GM19395 (cell line): ENCODE results near the gene DYNC1H1.
A peak's percentile ranks its signal among the peaks of the same experiment; 100 is the strongest.
"Not testable (repeated sequence)": the region's sequence is repeated elsewhere in the genome, so short reads cannot be mapped to it uniquely, and the experiment has no call there.

Source experiments
- ATAC-seq: cut with Tn5 transposase; IDR thresholded peaks from one replicate; pipeline ENCODE4 v1.9.1; 2021; ENCODE audit warnings: mild to moderate bottlenecking, moderate library complexity; ENCODE audit not compliant: unreplicated experiment

Gene DYNC1H1

DNA sequence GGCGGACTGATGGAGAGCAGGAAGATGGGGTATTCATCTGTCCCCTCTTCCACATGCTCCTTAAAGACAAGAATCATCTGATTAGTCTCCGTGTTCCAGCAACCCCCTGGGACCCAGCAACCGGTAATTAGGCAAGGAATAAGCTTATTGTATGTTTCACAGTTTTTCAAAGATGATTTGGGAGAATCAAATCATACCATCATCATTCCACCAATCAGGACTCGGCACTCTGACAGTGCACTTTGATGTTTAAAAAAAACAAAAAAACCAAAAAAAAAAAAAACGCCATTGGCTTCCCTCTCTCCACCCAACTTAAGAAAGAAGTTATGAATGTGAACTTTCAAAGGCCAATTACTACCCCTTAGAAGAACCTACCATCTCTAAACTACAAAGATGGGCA is 1.3 kb upstream of the DYNC1H1 start:
- ATAC-seq = no peak

GRCh38 chr14:101963656-101964296 is 597 bp upstream of the DYNC1H1 start:
- no peak for ATAC-seq

DNA sequence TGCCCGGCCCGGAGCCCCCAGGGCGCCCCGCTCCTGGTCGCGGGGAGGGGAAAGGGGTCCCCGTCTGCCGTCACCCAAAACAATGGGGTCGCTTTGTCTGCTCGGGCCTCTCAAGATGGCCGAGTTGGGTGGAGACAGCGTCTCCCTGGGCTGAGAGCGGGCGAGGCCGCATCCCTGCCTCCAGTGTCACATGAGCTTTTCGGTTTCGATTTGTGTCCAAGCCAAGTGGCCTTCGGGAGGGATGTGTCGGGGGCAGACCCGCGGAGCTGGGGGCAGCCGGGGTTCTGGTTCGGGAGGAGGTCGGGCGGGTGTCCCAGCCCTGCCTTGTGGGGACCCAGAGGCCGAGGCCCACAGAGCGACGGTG is 790 bp downstream of the DYNC1H1 start:
- peak; percentile 40 for ATAC-seq

DNA sequence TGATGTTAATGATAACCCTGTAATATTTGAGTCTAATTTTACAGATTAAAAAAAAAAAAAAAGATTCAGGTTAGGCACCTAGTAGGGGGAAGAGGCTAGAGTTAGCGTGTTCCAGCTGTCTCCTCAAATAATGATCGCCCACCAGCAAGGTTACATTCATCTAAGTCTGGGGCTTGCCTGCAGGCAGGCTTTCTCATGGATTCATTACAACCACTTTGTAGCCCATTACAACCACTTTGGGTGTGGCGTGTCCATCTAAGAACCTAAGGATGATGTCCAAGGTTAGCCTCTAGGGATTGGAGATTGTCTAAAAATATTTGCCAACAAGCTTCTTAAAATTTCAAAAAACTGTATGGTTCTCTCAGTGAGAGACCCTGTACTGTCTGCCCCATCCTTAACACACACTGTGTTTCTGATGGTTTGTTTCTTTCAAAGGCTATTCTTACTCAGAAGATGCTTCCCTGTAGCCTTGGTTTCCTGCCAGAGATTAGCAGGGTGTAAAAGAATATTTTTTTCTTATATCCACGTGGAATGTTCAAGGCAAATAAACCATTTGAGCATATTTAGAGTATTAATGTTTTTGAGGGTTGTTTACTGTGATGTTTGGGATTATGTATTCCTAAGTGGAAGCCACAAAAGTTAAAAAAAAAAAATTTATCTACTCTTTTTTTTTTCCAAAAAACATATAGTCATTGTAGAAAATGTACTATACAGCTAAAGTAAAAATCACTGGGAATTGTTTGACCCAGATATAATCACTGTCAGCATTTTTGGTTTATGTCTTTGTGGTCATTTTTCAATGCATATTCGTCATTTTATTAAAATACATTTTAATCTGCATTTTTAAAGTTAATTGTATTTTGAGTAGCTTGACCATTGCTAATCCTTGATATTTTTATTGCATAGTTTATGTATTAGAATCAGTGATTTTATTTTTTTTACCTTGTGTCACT is 1.7 kb downstream of the DYNC1H1 start:
- no peak for ATAC-seq

GRCh38 chr14:101966742-101967141 is 2.4 kb downstream of the DYNC1H1 start:
- ATAC-seq = no peak

DNA sequence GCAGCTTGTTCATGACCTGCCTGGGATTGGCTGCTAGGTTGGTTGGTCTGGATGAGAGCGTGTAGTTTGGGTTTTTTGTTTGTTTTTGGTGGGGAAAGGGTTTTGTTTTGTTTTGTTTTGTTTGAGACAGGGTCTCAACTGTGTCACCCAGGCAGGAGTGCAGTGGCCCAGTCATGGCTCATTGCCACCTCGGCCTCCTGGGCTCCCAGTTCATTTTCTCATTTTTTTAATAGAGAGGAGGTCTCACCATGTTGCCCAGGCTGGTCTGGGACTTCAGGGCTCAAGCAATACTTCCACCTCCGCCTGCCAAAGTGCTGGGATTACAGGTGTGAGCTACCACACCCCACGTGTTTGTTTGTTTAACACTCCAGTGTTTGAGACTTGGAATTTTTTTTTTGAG is 3.8 kb downstream of the DYNC1H1 start:
- ATAC-seq = no peak

DNA sequence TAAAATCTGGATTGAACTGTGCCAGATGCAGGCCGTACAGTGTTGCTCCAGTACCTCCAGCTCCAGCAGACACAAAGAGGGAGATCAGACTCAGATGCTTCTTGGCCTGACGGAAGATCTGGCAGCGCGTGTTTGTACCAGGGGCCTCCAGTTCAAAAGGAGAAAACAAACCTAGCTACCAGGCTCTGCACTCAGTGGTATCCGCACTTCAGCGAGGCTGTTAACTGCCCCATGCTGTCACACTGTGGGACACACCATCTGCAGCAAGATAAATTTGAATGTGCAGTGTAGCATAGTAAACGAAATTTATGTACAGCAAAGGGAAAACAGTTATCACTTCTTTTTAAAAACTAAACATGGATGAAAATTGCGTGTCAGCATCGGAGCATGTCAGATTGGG is 5.1 kb downstream of the DYNC1H1 start:
- no peak for ATAC-seq

DNA sequence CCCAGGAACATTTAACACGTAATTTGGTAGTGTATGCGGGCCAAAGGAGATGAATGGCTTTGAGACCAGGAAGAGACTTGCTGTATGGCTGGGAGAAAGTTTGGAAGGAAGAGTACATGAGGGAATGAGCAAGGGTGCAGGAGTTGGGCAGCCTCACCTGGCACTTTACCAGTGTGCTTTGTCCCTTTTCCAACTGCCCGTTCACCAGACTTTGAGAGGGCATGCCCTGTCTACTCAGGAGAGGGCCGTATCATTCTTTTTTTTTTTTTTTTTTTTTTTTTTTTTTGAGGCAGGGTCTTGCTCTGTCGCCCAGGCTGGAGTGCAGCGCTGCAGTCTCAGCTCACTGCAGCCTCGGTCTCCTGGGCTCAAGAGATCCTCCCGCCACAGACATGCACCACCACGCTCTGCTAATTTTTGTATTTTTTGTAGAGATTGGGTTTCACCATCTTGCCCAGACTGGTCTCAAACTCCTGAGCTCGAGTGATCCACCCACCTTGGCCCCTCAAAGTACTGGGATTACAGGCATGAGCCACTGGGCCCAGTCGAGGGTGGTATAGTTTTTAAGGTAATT is 6.5 kb downstream of the DYNC1H1 start:
- ATAC-seq = no peak

GRCh38 chr14:101971458-101971857 is 7.1 kb downstream of the DYNC1H1 start:
- not testable (repeated sequence) for ATAC-seq

DNA sequence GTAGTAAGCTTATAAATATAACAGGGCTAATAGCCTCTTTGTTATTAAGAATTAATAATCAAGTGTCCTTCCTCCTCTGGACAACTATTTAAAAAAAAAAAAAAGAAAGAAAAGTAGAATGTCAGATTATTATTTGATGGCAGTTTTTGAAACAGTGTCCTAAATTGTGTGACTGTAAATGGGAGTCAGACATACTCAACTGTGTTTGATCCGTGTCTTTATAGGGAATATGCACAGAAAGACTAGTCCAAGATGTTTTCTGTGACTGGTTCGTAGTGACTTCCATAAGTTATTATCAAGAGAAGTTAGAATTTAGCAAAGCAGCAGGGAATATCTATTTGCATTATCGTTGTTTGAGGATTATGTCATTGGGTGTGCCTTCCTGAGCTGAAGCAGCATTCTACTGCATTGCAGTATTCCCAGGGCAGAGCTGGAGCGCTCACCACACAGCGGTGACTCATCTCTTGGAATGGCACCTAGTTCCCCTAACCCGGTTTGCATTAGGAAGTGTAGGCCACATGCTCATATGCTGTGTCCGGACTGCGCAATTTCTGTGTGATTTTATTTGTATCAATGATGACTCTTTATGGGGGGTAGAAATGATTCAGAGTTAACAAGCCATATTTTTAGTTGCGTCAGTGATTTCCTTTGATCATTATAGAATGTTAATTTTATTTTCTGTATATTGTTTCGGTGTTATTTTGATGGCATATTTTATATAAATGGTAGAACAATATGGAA is 7.9 kb downstream of the DYNC1H1 start:
- ATAC-seq = no peak

DNA sequence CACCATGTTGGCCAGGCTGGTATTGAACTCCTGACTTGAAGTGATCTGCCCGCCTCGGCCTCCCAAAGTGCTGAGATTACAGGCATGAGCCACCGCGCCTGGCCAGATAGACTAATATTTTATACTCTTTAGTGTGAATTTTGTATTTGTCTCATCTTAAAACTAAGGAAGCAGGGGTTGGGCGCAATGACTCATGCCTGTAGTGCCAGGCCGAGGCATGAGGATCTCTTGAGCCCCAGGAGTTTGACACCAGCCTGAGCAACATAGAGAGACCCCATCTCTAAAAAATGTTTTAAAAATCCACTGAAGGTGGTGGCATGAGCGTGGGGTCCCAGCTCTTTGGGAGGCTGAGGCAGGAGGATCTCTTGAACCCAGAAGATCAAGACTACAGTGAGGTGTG is 9.0 kb downstream of the DYNC1H1 start:
- ATAC-seq = no peak

DNA sequence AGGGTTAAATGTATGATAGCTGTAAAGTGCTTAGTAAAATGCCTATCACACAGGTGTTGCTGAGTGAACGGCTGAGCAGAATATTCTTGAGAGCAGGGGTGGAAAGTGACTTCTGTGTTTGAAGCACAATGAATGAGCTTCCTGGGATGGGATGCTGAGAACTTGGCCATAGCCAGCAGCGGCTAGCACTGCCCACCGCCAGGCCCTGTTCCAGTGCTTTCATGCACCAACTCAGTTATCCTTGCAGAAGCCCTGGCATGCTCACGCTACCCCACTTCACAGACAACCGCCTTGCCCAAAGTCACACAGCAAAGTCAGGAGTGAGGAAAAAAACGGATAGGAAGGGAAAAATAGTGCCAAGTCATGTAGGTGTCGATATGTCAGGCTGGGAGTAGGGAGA is 10.9 kb downstream of the DYNC1H1 start:
- ATAC-seq = no peak

DNA sequence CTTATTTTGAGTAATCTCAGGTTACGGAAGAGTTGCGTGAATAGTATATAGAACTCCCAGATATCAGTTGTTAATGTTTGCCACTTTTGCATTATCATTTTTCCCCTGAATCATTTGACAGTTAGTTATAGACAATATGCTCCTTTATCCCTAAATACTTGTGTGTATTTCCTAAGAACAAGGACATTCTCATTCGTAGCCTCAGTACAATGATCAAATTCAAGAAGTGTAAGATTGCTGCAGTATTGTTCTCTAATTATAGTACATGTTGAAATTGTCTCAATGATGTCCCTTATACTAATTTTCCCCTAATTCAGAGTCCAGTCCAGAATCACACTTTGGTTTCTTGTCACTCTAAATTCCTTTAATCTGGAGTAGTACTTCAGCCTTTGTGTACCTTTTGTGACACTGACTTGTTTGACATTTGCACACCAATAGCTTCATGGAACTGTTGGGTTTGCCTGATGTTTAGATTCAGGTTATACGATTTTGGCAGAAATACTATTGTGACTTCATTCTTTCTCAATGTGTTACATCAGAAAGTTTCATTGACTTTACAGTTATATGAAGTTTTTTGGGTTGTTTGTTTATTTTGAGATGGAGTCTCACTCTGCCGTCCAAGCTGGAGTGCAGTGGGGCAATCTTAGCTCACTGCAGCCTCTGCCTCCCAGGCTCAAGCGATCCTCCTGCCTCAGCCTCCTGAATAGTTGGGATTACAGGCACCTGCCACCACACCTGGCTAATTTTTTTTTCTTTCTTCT is 13.1 kb downstream of the DYNC1H1 start:
- no peak for ATAC-seq

- no peak for ATAC-seq
Measured at GRCh38 chr14:101979666-101980065, 15.3 kb downstream of the DYNC1H1 start.

DNA sequence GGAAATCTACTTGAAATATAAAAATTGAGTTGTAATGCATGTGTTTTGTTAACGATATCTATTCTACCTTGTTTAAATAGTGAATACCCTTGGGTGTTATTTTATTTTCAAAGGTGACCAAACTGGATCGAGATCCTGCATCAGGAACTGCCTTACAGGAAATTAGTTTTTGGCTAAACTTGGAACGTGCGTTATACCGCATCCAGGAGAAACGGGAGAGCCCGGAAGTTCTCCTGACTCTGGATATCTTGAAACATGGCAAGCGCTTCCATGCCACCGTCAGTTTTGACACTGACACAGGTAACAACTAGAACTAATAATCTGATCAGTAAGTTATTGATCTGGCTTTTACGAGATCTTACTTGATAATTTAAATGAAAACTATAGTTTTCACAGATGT is 15.9 kb downstream of the DYNC1H1 start:
- no peak for ATAC-seq

DNA sequence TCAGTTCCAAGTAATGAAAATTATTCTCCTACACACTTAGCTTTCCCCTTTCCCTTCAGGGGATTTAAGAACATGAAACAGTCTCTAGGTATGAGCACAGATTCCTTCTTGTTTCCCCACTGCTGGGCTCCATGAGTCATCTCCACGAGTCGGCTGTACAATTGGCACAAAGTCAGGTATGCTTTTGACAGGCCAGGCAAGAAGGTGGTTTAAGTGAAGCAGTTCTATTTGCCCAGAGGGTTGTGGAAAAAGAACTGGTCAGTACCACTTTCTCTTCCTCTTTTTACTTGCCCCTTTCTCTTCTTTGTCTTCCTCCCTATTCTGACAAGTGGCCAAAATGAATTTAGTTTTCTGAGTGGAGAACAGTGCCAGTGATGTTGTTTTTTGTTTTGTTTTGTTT is 16.3 kb downstream of the DYNC1H1 start:
- peak; percentile 88 for ATAC-seq

GRCh38 chr14:101982621-101983020 is 18.2 kb downstream of the DYNC1H1 start:
- no peak for ATAC-seq

DNA sequence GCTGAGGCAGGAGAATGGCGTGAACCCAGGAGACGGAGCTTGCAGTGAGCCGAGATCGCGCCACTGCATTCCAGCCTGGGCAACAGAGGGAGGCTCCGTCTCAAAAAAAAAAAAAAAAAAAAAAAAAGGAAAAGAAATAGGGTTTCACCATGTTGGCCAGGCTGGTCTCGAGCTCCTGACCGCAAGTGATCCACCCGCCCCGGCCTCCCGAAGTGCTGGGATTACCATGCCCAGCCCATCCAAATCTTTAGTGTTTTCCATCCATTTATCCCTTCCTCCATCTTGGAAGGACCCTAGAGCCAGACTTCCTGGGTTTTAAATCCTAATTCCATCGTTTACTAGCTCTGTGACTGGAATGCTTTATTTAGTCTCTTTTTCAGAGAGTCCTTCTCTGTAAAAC is 20.5 kb downstream of the DYNC1H1 start:
- ATAC-seq = not testable (repeated sequence)

GRCh38 chr14:101985957-101986356 is 21.6 kb downstream of the DYNC1H1 start:
- ATAC-seq = no peak

DNA sequence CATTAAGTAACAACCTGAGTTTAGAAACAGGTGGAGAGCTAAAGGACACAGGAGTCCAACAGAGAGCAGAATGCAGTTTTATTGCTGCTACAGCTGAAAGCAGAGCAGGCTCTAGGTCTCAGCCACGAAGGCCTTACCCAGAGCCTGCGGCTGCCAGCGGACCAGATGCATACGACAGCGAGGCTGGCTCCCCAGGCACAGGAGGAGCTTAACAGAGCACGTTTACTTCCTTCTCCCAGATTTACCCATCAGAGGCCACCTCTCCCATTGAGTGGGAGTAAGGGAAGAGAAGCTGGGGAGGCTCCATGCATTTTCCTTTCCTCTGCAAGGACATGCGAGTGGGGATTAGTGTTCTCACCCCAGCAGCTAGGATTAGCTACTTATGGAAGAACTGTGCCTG is 22.6 kb downstream of the DYNC1H1 start:
- ATAC-seq = no peak

- ATAC-seq = no peak
Measured at GRCh38 chr14:101988377-101988776, 24.0 kb downstream of the DYNC1H1 start.
